KMS-11 (cell line): Measurements from ENCODE around the gene HHAT.
"Not testable (repeated sequence)": the region's sequence is repeated elsewhere in the genome, so short reads cannot be mapped to it uniquely, and the experiment has no call there.

Source experiments
- H2AFZ ChIP-seq: fragments of 200-600 bp; sonication (generic); 2 replicates; pipeline ENCODE4 v1.6.1; 2016; ENCODE audit warnings: antibody characterized with exemption, mixed run types, low read depth
- H3K27ac ChIP-seq: fragments of 200-600 bp; sonication (generic); 2 replicates; pipeline ENCODE4 v1.6.1; 2016; ENCODE audit warnings: mild to moderate bottlenecking, mixed run types
- H3K27me3 ChIP-seq: fragments of 200-600 bp; sonication (generic); 2 replicates; pipeline ENCODE4 v1.6.1; 2017; ENCODE audit warnings: mild to moderate bottlenecking, low read depth, mixed run types, moderate library complexity; ENCODE audit not compliant: insufficient read depth
- H3K36me3 ChIP-seq: fragments of 200-600 bp; sonication (generic); 2 replicates; pipeline ENCODE4 v1.6.1; 2017; ENCODE audit warnings: mild to moderate bottlenecking, mixed run types; ENCODE audit not compliant: insufficient read depth
- H3K4me1 ChIP-seq: fragments of 200-600 bp; sonication (generic); 2 replicates; pipeline ENCODE4 v1.6.1; 2016; ENCODE audit warnings: mild to moderate bottlenecking, low read depth, mixed run types; ENCODE audit not compliant: poor library complexity, severe bottlenecking
- H3K4me2 ChIP-seq: fragments of 200-600 bp; sonication (generic); 2 replicates; pipeline ENCODE4 v1.7.0; 2016; ENCODE audit warnings: mild to moderate bottlenecking, mixed run types
- H3K4me3 ChIP-seq: fragments of 200-600 bp; sonication (generic); IDR thresholded peaks from 2 replicates; pipeline ENCODE4 v1.6.1; 2017; ENCODE audit warnings: low read depth, low read length, mixed read lengths; ENCODE audit not compliant: insufficient read depth
- H3K79me2 ChIP-seq: fragments of 200-600 bp; sonication (generic); 2 replicates; pipeline ENCODE4 v1.6.1; 2016; ENCODE audit warnings: low read depth, mixed run types; ENCODE audit not compliant: insufficient read depth
- H3K9ac ChIP-seq: fragments of 200-600 bp; sonication (generic); 2 replicates; pipeline ENCODE4 v1.6.1; 2016; ENCODE audit warnings: mild to moderate bottlenecking, mixed run types
- H4K20me1 ChIP-seq: fragments of 200-600 bp; sonication (generic); 2 replicates; pipeline ENCODE4 v1.6.1; 2016; ENCODE audit warnings: mild to moderate bottlenecking, mixed run types; ENCODE audit not compliant: insufficient read depth
- TF ChIP-seq, protein P1 (sequence below): fragments of 200-600 bp; sonication (generic); conservative IDR thresholded peaks from 2 replicates; pipeline ENCODE4 v1.6.1; 2017; ENCODE audit warnings: low read depth, mild to moderate bottlenecking, antibody characterized with exemption, low read length, moderate library complexity, mixed read lengths

HHAT gene

DNA sequence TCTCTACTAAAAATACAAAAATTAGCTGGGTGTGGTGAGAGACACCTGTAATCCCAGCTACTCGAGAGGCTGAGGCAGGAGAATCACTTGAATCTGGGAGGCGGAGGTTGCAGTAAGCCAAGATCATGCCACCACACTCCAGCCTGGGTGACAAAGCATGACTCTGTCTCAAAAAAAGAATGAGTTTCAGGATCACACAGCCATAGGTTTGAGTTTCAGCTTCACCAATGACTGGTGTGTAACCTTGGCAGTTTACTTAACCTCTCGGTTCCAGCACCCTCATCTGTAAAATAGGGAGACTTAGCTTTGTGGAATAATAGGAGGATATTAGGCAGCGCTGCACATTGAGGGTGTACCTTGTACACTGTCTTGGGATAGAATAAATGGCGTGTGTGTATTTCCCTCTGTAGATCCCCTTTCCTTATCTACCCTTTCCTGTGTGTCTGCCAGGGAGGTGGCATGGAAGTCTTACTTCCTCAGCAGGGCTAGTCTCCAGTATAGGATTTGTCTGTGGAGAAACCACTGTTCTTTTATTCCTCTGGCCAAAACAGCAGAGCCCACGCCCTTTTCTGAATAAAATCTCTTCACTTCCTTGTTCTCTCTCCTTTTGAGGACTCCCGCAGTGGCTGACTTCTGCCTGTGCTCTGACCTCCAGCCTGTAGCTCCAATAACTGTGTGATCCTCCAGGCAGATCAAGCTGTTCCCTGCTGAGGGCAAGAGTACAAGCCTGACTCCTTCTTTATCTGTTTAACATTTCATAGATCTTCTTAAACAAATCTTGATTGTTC, 90.4 kb downstream of the HHAT start:
- TF ChIP-seq, protein P1, sequence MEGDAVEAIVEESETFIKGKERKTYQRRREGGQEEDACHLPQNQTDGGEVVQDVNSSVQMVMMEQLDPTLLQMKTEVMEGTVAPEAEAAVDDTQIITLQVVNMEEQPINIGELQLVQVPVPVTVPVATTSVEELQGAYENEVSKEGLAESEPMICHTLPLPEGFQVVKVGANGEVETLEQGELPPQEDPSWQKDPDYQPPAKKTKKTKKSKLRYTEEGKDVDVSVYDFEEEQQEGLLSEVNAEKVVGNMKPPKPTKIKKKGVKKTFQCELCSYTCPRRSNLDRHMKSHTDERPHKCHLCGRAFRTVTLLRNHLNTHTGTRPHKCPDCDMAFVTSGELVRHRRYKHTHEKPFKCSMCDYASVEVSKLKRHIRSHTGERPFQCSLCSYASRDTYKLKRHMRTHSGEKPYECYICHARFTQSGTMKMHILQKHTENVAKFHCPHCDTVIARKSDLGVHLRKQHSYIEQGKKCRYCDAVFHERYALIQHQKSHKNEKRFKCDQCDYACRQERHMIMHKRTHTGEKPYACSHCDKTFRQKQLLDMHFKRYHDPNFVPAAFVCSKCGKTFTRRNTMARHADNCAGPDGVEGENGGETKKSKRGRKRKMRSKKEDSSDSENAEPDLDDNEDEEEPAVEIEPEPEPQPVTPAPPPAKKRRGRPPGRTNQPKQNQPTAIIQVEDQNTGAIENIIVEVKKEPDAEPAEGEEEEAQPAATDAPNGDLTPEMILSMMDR = no peak
- no peak overlapping the region for H3K9ac ChIP-seq

DNA sequence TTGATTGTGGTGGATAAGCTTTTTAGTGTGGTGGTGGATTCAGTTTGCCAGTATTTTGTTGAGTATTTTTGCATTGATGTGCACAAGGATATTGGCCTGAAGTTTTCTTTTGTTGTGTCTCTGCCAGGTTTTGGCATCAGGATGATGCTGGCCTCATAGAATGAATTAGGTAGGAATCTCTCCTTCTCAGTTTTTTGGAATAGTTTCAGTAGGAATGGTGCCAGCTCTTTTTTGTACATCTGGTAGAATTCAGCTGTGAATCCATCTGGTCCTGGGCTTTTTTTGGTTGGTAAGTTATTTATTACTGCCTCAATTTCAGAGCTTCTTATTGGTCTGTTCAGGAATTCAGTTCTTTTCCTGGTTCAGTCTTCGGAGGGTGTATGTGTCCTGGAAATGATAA, 98.0 kb downstream of the HHAT start:
- H3K36me3 ChIP-seq, H3K4me1 ChIP-seq, H3K9ac ChIP-seq, H3K4me3 ChIP-seq, H3K27me3 ChIP-seq, H2AFZ ChIP-seq, H3K27ac ChIP-seq, H3K79me2 ChIP-seq, H3K4me2 ChIP-seq, H4K20me1 ChIP-seq: not testable (repeated sequence)

More for the DNA sequence above, 90.4 kb downstream of the HHAT start:
- Histone ChIP-seq H4K20me1 (no peaks in the 10 kb centered on the region), H3K36me3 (no peaks in the 10 kb centered on the region), H3K27me3 (no peaks in the 10 kb centered on the region), H3K4me1 (no peaks in the 10 kb centered on the region), H3K4me3 (no peak overlapping the region), H3K27ac (no peak overlapping the region), H2AFZ (no peak overlapping the region), H3K79me2 (no peaks in the 10 kb centered on the region), H3K4me2 (no peak overlapping the region)

DNA sequence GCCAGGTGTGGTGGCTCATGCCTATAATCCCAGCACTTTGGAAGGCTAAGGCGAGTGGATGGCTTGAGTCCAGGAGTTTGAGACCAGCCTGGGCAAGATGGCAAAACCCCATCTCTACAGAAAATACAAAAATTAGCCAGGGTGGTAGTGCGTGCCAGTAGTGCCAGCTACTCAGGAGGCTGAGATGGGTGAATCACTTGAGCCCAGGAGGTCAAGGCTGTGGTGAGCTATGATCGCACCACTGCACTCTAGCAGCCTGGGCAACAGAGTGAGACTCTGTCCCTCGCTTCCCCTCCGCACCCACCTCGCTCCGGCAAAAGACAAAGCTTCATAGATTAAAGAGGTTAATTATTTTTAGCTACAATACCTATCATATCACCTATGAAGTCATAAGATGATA, 100.0 kb downstream of the HHAT start:
- Histone ChIP-seq H3K27ac (no peak overlapping the region), H3K9ac (no peak overlapping the region), H2AFZ (no peak overlapping the region), H3K36me3 (no peaks in the 10 kb centered on the region), H4K20me1 (no peaks in the 10 kb centered on the region), H3K4me3 (no peak overlapping the region), H3K27me3 (no peaks in the 10 kb centered on the region), H3K4me1 (no peaks in the 10 kb centered on the region), H3K79me2 (no peaks in the 10 kb centered on the region), H3K4me2 (no peak overlapping the region)
- TF ChIP-seq, protein P1 = no peak

DNA sequence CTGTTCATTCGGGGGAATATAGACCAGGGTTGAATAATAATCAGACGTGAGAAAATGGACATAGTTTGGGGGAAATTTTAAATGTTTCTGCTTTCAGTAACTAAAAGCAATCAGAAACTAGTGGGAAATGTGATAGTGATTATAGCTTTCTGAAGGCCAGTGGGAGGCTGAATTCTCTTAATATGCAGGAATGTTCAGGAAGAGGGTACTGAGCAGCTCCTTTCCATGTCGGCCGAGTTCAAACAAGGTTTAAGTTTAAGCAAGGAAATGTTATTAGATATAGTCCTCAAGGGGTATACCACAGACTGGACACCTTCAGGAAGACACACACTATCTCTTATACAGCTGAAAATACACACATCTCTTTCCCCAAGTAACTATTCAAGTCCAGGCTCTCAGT, 105.5 kb downstream of the HHAT start:
- Histone ChIP-seq H3K4me3 (no peak overlapping the region), H3K9ac (no peak overlapping the region), H3K36me3 (no peaks in the 10 kb centered on the region), H2AFZ (no peak overlapping the region), H3K27me3 (no peaks in the 10 kb centered on the region), H4K20me1 (no peaks in the 10 kb centered on the region), H3K79me2 (no peaks in the 10 kb centered on the region), H3K4me2 (no peak overlapping the region), H3K4me1 (no peaks in the 10 kb centered on the region), H3K27ac (no peak overlapping the region)
- TF ChIP-seq, protein P1 = no peak

DNA sequence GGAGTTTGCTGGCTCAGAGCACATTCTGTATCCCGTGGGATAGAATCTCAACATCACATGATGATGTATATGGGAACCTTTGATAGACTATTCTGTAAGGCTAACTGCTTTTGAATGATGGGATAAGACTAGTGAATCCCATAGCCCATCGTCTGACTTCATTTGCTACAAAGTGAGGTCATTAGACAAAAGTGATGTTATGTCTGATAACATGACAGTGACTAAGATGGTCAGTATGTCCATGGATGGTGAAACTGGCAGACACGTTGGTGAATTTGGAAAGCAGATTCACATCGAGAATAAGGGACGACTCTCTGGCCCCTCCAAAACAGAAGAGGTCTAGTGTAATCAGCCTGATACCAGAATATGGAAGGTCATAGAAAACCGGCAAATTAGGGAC, 108.4 kb downstream of the HHAT start:
- Histone ChIP-seq H3K9ac (no peak overlapping the region), H4K20me1 (no peaks in the 10 kb centered on the region), H3K4me2 (no peak overlapping the region), H3K4me1 (no peaks in the 10 kb centered on the region), H3K27ac (no peak overlapping the region), H3K4me3 (no peak overlapping the region), H3K36me3 (no peaks in the 10 kb centered on the region), H2AFZ (no peak overlapping the region), H3K79me2 (no peaks in the 10 kb centered on the region), H3K27me3 (no peaks in the 10 kb centered on the region)
- TF ChIP-seq, protein P1 = no peak
